Neutrophil (primary cell): ENCODE measurements around the gene LRRC75A.

Experiments
- H3K27ac ChIP-seq: fragments of 200-600 bp; sonication (generic); 2 replicates; pipeline ENCODE4 v1.5.1; 2016; ENCODE audit warnings: mild to moderate bottlenecking, moderate library complexity
- H3K27me3 ChIP-seq: fragments of 200-600 bp; sonication (generic); 2 replicates; pipeline ENCODE4 v1.6.0; 2016; ENCODE audit warnings: mild to moderate bottlenecking
- H3K36me3 ChIP-seq: fragments of 200-600 bp; sonication (generic); 2 replicates; pipeline ENCODE4 v1.5.1; 2017
- H3K4me1 ChIP-seq, 2 experiments: fragments of 200-600 bp in 1 of 2; sonication (generic) in 1 of 2; 1 replicate in 1 of 2; 2 replicates in 1 of 2; pipeline versions ENCODE4 v1.5.1 to v1.6.1; 2013 to 2016; ENCODE audit warnings: low read depth in 1 of 2, low read length in 1 of 2, mild to moderate bottlenecking in 1 of 2, moderate library complexity in 1 of 2; ENCODE audit not compliant: control insufficient read depth in 1 of 2, insufficient read depth in 1 of 2
- H3K4me3 ChIP-seq, 2 experiments: fragments of 200-600 bp in 1 of 2; sonication (generic) in 1 of 2; 1 replicate in 1 of 2; 2 replicates in 1 of 2; pipeline ENCODE4 v1.5.1; 2013 to 2016; ENCODE audit warnings: low read depth in 1 of 2, low read length in 1 of 2, mild to moderate bottlenecking in 1 of 2, moderate library complexity in 1 of 2
- H3K9me3 ChIP-seq: fragments of 200-600 bp; sonication (generic); 2 replicates; pipeline ENCODE4 v1.5.1; 2016
- TF ChIP-seq, protein P1 (sequence below): fragments of 200-600 bp; sonication (generic); IDR thresholded peaks from 2 replicates; pipeline ENCODE4 v1.5.1; 2016; ENCODE audit warnings: antibody characterized with exemption

Gene LRRC75A

DNA sequence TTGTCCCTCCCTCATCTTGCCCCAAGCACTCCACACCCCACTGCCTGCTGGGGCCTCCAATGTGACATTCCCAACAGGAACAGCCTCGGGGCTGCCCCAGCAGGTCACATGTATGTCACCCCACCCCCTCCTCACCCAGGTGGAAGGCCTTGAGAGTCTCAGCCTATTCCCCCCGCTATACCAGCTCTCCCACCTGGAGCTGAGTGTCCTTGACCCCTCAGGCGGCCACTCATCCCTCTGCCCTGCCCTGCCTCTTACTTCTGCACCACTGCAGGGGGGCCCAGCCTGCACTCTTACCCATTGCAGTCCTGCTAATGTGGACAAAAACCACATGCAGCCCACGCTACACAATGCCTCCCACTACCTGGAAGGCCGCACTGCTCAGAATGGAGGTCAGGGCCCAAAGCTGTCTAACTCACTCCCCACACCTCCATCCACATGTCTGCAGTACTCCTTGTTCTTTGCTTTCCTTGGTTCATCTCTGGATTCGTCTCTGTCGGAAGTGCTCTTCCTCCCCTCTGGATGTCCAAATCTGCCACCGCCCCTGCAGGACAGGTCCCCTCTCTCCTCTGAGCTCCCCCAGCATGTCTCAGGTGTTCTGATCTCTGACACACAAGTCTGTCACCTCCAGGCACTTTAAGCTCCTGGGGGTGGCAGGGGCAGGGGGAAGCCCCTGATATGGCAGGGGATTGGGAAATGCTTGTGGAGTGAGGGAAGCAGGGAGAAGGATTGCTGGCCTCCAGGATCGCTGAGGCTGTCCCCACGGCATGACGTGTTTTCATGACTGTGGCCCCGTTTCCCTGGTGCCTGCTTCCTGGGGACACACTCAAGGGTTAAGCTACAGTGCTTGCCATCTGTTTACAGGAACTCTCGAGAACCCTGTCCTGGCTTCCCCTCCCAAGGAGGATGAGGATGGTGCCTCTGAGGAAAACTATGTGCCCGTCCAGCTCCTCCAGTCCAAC, 55.8 kb downstream of the LRRC75A start:
- Histone ChIP-seq H3K27me3 (no peaks in the 10 kb centered on the region), H3K36me3 (peaks cover 57% of the 10 kb centered on the region), H3K4me1 (peaks cover 31% of the 10 kb centered on the region in 2 experiments)

DNA sequence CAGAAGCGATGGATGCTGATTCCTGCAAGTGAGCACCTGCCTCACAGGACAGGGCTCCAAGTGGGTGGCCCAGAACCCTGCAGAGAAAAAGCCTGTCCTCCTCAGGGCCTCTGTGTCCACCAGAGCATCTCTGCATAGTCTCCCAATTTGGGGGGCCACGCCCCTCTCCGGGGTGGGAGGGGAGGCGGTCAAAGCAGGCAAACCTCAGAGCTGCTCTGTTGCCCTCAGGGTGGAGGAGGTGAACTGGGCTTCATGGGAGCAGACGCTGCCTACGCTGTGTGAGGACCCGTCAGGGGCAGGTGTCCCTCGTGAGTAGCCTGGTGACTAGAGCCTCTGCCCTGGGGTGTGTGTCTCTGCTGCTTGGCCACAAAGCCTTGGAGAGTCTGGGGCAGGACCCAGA, 57.3 kb downstream of the LRRC75A start:
- Histone ChIP-seq H3K27ac (no peak overlapping the region), H3K4me1 (peaks cover 15 to 16% of the 10 kb centered on the region in 2 experiments), H3K4me3 (no peak overlapping the region), H3K9me3 (no peaks in the 10 kb centered on the region), H3K27me3 (no peaks in the 10 kb centered on the region), H3K36me3 (peaks cover 68% of the 10 kb centered on the region)
- TF ChIP-seq, protein P1, sequence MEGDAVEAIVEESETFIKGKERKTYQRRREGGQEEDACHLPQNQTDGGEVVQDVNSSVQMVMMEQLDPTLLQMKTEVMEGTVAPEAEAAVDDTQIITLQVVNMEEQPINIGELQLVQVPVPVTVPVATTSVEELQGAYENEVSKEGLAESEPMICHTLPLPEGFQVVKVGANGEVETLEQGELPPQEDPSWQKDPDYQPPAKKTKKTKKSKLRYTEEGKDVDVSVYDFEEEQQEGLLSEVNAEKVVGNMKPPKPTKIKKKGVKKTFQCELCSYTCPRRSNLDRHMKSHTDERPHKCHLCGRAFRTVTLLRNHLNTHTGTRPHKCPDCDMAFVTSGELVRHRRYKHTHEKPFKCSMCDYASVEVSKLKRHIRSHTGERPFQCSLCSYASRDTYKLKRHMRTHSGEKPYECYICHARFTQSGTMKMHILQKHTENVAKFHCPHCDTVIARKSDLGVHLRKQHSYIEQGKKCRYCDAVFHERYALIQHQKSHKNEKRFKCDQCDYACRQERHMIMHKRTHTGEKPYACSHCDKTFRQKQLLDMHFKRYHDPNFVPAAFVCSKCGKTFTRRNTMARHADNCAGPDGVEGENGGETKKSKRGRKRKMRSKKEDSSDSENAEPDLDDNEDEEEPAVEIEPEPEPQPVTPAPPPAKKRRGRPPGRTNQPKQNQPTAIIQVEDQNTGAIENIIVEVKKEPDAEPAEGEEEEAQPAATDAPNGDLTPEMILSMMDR: no peak

More for the DNA sequence above, 55.8 kb downstream of the LRRC75A start:
- H3K9me3 ChIP-seq: no peaks in the 10 kb centered on the region
- no peak overlapping the region for H3K27ac ChIP-seq
- TF ChIP-seq, protein P1: no peak
- no peak overlapping the region for H3K4me3 ChIP-seq

DNA sequence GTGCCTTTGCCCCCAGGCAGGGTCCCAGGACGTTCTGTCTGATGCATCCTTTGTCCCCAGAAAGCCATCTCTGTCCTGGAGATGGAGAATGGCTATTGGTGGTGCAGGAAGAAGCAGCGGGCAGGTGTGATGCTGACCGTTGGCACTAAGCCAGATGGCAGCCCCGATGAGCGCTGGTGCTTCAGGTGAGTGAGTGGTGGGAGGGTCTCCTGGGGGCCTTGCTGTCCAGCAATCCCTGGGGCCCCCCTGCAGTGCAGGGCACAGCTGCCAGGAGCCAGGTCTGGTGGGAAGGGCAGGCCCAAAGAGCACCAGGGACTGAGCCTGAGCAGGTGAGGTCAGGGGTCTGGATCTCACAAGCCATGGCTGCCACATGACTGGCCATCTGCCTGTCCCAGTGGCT, 58.5 kb downstream of the LRRC75A start:
- Histone ChIP-seq H3K36me3 (peaks cover 78% of the 10 kb centered on the region), H3K27ac (no peak overlapping the region), H3K9me3 (no peaks in the 10 kb centered on the region), H3K4me1 (peaks cover 7% of the 10 kb centered on the region in 2 experiments), H3K27me3 (no peaks in the 10 kb centered on the region), H3K4me3 (no peak overlapping the region)
- TF ChIP-seq, protein P1: no peak

DNA sequence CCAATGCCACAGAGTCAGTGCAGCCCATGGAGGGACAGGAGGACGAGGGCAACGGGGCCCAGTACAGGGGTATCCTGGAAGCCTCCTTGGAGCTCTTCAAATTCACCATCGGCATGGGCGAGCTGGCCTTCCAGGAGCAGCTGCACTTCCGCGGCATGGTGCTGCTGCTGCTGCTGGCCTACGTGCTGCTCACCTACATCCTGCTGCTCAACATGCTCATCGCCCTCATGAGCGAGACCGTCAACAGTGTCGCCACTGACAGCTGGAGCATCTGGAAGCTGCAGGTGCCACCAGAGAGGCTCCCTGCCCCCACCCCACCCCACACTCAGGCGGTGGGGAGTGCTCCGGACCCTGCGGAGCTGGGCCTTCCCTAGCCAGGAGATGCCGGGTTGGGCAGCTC, 60.0 kb downstream of the LRRC75A start:
- H3K36me3 ChIP-seq: peaks cover 87% of the 10 kb centered on the region
- no peak overlapping the region for H3K4me3 ChIP-seq
- H3K27ac ChIP-seq: no peak overlapping the region
- no peaks in the 10 kb centered on the region for H3K27me3 ChIP-seq
- H3K4me1 ChIP-seq: no peaks in the 10 kb centered on the region
- TF ChIP-seq, protein P1: no peak
- H3K9me3 ChIP-seq: no peaks in the 10 kb centered on the region

DNA sequence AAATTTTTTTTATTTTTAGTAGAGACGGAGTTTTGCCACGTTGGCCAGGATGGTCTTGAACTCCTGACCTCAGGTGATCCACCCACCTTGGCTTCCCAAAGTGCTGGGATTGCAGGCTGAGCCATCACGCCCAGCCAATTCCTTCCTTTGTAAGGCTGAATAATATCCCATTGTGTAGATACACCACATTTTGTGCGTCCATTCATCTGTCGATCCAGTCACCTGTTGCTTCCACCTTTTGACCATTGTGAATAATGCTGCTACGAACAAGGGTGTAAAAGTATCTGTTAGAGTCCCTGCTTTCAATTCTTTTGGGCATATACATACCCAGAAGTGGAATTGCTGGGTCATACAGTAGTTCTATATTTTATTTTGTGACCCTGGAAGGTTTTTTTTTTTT, 61.3 kb downstream of the LRRC75A start:
- Histone ChIP-seq H3K27me3 (no peaks in the 10 kb centered on the region), H3K4me1 (no peaks in the 10 kb centered on the region), H3K27ac (no peak overlapping the region), H3K9me3 (no peaks in the 10 kb centered on the region), H3K36me3 (peaks cover 87% of the 10 kb centered on the region), H3K4me3 (no peak overlapping the region)
- TF ChIP-seq, protein P1: no peak
